Thoracic aorta (tissue), 2 donors: ENCODE measurements around the gene FNDC3B. TPM values are rescaled to one million over a fixed set of nuclear protein-coding genes. Genes with fewer than 3 reads are reported as not detected.

ENCODE experiments used
- ATAC-seq: fragments of 150-250 bp; one replicate; pipeline ENCODE4 v1.8.0; 2017; ENCODE audit warnings: low read depth; ENCODE audit not compliant: insufficient number of reproducible peaks, low FRiP score
- DNase-seq: peaks from one replicate; pipeline ENCODE4 v3.0.0-alpha.2; 2020; ENCODE audit warnings: low spot score
- H3K27ac ChIP-seq, 2 donors: fragments of 200-600 bp; sonication (generic); 1 replicate in 1 of 2; 2 replicates in 1 of 2; pipeline ENCODE4 v1.5.1; 2016; ENCODE audit warnings: mild to moderate bottlenecking in 2 of 2, moderate library complexity in 2 of 2
- H3K27me3 ChIP-seq: fragments of 200-600 bp; sonication (generic); replicated peaks from 2 replicates; pipeline ENCODE4 v1.6.0; 2016; ENCODE audit warnings: mild to moderate bottlenecking; ENCODE audit not compliant: insufficient read depth
- H3K36me3 ChIP-seq: fragments of 200-600 bp; sonication (generic); one replicate; pipeline ENCODE4 v1.5.1; 2016
- H3K4me1 ChIP-seq, 2 donors: fragments of 200-600 bp; sonication (generic); 1 replicate in 1 of 2; 2 replicates in 1 of 2; pipeline versions ENCODE4 v1.5.1 to v1.6.0; 2016; ENCODE audit warnings: low read depth in 2 of 2, mild to moderate bottlenecking in 1 of 2; ENCODE audit not compliant: control insufficient read depth in 1 of 2
- H3K4me3 ChIP-seq: fragments of 200-600 bp; sonication (generic); 2 replicates; pipeline ENCODE4 v1.5.1; 2016; ENCODE audit warnings: mild to moderate bottlenecking
- H3K9me3 ChIP-seq: fragments of 200-600 bp; sonication (generic); 2 replicates; pipeline ENCODE4 v1.5.1; 2016
- CTCF ChIP-seq: fragments of 200-600 bp; sonication (generic); IDR thresholded peaks from one replicate; pipeline ENCODE4 v1.5.1; 2019; ENCODE audit warnings: antibody characterized with exemption
- total RNA-seq, 2 donors: library from RNA; depleted of rRNA; stranded (reverse); fragments of >200 nt; gene quantifications; one replicate each; pipeline versions ENCODE4 v1.1.0 to v1.2.3, GENCODE V29; 2016

The FNDC3B gene
- total RNA-seq, 2 donors from 2014 or later: 113 to 163 TPM

- DNase-seq: no peak
- H3K9me3 ChIP-seq: no peaks in the 10 kb centered on the region
- peak overlapping the region; percentile 51 to 76 for H3K27ac ChIP-seq
- TF ChIP-seq CTCF: no peak
- ATAC-seq: no peak
- H3K4me3 ChIP-seq: no peak overlapping the region
- no peaks in the 10 kb centered on the region for H3K36me3 ChIP-seq
- no peaks in the 10 kb centered on the region for H3K27me3 ChIP-seq
- peaks cover 24 to 89% of the 10 kb centered on the region in 2 donors for H3K4me1 ChIP-seq
These were observed 85.7 kb downstream of the FNDC3B start for GRCh38 chr3:172125053-172125452.

GRCh38 chr3:172125963-172126457, 86.6 kb downstream of the FNDC3B start:
- Histone ChIP-seq H3K4me1 (peaks cover 32 to 88% of the 10 kb centered on the region in 2 donors), H3K27ac (peak overlapping the region; percentile 51 to 76)
- no peak for DNase-seq

GRCh38 chr3:172126741-172127140, 87.4 kb downstream of the FNDC3B start:
- no peak for TF ChIP-seq CTCF
- ATAC-seq: no peak
- Histone ChIP-seq H3K27ac (peak overlapping the region; percentile 51 to 76), H3K4me1 (peaks cover 32 to 81% of the 10 kb centered on the region in 2 donors), H3K9me3 (no peaks in the 10 kb centered on the region), H3K36me3 (no peaks in the 10 kb centered on the region), H3K4me3 (peak overlapping the region; percentile 27), H3K27me3 (no peaks in the 10 kb centered on the region)
- no peak for DNase-seq

More at GRCh38 chr3:172125963-172126457, 86.6 kb downstream of the FNDC3B start:
- TF ChIP-seq CTCF: no peak
- peak; percentile 52 for ATAC-seq
- H3K36me3 ChIP-seq: no peaks in the 10 kb centered on the region
- no peaks in the 10 kb centered on the region for H3K27me3 ChIP-seq
- no peaks in the 10 kb centered on the region for H3K9me3 ChIP-seq
- peak overlapping the region; percentile 27 for H3K4me3 ChIP-seq

- TF ChIP-seq CTCF: no peak
- H3K9me3 ChIP-seq: no peaks in the 10 kb centered on the region
- H3K27me3 ChIP-seq: no peaks in the 10 kb centered on the region
- H3K4me3 ChIP-seq: no peak overlapping the region
- peaks cover 32 to 77% of the 10 kb centered on the region in 2 donors for H3K4me1 ChIP-seq
- H3K36me3 ChIP-seq: no peaks in the 10 kb centered on the region
- ATAC-seq (no peak), DNase-seq (no peak)
- H3K27ac ChIP-seq: peak overlapping the region; percentile 51 to 76
These were observed 87.8 kb downstream of the FNDC3B start for GRCh38 chr3:172127141-172127540.

- no peak for TF ChIP-seq CTCF
- Histone ChIP-seq H3K4me3 (no peak overlapping the region), H3K4me1 (peaks cover 32 to 68% of the 10 kb centered on the region in 2 donors), H3K27me3 (no peaks in the 10 kb centered on the region), H3K27ac (peak overlapping the region; percentile 51 to 76), H3K36me3 (no peaks in the 10 kb centered on the region), H3K9me3 (no peaks in the 10 kb centered on the region)
- ATAC-seq: no peak
- DNase-seq: no peak
These were observed 88.7 kb downstream of the FNDC3B start for GRCh38 chr3:172127929-172128580.
